ENCODE measurements around the gene PLCB3.

PLCB3 gene

GRCh38 chr11:64267207-64267945, 16.0 kb downstream of the PLCB3 start:
- no peak for DNase-seq

GRCh38 chr11:64268025-64268892, 16.9 kb downstream of the PLCB3 start:
- DNase-seq, result peak in 5 of 14 donors; percentile 17 to 76 (median 37)

GRCh38 chr11:64268893-64269539, 17.7 kb downstream of the PLCB3 start:
- peak in 6 of 14 donors; percentile 61 to 78 (median 64) for DNase-seq

DNA sequence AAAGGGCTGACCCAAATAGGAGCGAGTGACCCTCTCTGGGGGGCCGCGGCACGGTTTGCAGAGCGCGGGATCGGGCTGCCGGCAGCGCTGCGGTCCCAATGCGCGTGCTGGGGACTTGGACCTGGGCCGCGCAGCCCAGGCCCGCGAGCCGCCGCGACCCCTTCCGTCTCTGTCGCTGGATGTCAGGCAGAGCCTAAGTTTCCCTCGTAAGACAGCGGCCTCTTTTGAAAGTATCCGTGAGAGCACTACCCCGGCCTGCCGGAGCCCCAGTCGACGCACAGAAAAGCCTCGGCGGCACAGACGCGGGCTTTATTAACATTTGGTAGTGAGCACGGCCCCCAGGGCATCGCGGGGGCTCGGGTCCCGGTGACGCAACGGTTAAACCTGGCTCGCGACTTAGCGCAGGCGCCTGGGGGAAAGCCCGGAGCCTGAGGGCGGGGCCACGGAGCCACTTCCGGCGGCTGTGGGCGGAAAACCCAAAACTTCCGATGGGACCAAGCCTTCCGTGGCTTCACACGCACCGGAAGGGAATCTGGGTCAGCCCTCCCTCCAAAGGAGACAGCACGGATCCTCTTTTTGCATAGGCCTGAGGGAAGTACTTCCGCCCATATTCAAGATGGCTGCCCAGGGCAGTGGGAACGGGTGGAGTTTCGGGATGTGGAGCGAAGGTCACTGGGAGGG, 18.4 kb downstream of the PLCB3 start:
- peak; percentile 68 to 100 (median 98) for DNase-seq

DNA sequence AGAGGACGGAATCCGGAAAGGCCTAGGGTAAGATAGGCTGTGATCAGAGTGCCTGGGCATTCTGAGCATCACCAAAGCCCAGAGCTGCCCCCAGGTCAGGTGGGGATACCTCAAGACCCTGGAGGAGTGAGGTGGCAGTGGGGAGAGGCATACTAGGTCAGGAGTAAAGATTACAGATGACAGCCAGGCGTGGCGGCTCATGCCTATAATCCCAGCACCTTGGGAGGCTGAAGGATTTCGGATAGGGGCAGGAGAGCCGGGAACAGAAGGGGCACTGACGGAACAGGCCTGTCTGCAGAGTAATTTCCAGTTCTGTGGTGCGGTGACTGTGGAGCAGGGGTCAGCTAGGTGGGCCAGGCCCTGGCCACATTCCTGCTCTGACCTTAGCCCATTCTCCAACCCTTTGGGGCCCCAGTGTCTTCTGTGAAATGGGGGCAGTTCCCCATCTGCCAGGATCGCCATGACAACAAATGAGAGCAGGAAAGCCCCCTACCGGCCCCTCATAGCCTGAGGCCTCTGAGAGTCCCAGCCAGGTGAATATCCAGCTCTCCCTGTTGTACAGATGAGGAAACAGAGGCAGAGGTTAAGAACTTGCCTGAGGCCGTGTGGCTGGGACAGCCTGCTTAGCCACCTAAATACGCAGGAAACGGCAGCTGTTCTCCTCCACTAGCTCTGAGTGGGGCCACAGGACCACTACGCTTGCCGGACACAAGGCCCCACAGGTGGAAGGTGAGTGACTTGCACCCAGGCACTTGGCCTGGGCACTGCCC, 23.9 kb downstream of the PLCB3 start:
- no peak for DNase-seq

GRCh38 chr11:64275841-64276240, 24.5 kb downstream of the PLCB3 start:
- no peak for DNase-seq

GRCh38 chr11:64276653-64277431, 25.5 kb downstream of the PLCB3 start:
- DNase-seq, result peak in 1 of 14 donors; percentile 62

DNA sequence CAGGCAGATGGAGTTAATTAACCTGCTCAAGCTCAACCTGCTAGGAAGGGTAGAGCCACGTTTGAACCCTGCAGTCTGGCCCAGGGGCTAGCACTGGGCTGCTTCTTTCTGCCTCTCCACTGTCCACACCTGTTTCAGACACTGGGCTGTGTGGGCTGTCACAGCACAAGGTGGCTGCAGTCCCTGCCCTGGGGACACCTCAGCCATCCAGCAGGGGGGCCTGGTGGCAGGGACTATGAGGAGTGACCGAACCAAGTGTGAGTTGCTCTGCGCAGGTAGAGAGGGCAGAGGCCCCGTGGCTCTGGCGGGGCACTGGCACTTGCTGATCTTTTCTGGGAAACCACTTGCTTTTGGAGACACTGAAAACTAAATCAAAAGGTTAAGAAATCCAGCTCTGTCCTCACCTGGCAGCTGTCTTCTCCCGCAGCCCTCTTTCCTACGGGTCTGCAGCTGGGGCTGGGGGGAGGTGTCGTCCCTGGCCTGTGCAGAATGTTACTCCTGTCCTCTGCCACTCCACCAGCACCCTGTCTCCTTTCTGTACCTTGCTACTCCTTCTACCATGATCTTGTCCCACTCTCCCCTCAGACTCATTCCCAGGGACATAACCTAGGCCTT, 27.4 kb downstream of the PLCB3 start:
- no peak for DNase-seq

DNA sequence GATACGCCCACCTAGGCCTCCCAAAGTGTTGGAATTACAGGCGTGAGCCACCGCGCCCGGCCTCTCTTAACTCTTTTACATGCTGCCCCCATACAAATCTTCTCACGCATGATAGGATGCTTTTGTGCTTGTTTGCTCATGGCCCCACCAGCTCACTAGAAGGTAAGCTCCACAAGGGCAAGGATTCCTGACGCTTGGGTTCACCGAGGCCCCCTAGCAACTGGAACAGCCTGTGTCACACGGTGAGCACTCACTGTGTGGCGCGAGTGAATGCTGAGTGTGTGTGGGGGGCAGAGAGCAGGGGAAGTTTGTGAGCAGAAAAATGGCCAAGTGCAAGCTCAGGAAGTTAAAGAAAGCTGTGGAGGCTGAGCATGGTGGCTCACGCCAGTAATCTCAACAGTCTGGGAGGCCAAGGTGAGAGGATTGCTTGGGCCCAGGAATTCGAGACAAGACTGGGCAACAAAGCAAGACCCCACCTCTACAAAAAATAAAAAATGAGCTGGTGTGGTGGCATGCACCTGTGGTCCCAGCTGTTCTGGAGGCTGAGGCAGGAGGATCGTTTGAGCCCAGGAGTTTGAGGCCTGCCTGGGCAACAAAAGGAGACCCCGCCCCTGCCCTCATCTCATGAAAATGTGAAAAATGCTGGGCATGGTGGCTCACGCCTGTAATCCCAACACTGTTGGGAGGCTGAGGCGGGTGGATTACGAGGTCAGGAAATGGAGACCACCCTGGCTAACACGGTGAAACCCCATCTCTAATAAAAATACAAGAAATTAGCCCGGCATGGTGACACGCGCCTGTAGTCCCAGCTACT, 30.8 kb downstream of the PLCB3 start:
- no peak for DNase-seq

DNA sequence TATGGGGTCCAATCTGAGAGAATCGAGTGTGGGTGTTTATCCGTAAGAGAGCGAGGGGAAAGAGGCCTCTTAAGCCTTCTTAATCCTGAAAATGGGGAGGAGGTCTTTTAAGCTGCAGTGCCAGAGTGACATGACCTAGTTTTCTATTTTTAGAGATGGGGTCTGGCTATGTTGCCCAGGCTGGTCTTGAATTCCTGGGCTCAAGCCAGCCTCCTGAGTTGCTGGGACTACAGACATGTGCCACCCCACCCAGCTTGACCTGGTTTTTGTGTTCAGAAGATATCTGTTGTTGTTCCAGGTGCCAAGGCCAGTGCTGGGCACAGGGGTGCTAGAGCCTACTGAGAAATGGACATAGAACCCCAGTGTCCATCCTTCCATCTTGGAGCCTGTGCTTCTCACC, 31.8 kb downstream of the PLCB3 start:
- DNase-seq, result no peak

- DNase-seq, result peak; percentile 71 to 95 (median 93)
These were observed 33.0 kb downstream of the PLCB3 start, which contains the start of gene BAD for GRCh38 chr11:64284048-64284961. Gene BAD (minus strand): TSS chr11:64284665. CDS start chr11:64284368, 297 bp downstream.

GRCh38 chr11:64284962-64285884, 33.9 kb downstream of the PLCB3 start, which contains the start of gene GPR137:
Gene GPR137 (plus strand): TSS chr11:64285848. CDS start chr11:64286525, 677 bp downstream.
- DNase-seq, result peak in 13 of 14 donors; percentile 78 to 96 (median 91)

DNA sequence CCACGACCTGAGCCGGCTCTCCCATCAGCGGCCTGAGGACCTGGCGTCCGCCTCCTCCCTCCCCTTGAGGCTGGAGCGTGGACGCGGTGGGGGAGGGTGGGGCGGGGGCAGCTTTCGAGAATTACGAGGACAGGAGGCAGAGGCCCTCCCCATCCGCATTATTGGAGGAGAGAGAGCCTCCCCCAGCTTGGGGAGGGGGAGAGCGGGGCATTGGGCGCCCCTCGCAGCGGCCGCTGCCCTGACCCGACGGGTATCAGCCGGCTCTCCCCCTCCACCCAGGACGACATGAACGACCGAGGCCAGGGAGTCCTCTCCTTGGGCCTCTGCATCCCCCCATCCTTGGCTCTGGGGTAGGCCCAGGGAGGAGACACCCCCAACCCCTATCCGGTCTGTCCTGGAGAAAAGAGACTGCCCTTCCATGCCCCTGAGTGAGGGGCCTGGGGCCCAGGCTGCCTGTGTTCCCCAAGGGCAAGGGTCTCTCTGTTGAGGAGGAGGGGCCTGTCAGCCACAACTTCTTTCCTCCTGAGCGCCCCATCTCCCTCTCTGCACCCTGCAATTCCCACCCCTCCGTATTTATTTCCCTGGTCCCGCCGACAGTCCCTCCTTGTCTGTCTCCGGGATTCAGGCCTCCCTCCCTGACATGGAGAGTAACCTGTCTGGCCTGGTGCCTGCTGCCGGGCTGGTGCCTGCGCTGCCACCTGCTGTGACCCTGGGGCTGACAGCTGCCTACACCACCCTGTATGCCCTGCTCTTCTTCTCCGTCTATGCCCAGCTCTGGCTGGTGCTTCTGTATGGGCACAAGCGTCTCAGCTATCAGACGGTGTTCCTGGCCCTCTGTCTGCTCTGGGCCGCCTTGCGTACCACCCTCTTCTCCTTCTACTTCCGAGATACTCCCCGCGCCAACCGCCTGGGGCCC, 34.8 kb downstream of the PLCB3 start:
- peak in 1 of 14 donors; percentile 49 for DNase-seq

DNA sequence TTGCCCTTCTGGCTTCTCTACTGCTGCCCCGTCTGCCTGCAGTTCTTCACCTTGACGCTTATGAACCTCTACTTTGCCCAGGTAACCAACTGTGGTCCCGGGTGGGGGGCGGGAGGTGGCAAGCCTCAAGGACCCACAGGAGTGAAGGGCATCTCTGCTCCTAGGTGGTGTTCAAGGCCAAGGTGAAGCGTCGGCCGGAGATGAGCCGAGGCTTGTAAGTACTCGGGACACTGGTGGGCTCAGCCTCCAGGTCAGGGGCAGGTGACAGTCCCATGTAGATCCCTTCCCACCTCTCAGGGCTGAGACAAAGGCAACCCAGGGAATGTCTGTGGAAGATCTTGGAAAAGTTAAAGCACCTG, 35.5 kb downstream of the PLCB3 start:
- DNase-seq, result no peak

DNA sequence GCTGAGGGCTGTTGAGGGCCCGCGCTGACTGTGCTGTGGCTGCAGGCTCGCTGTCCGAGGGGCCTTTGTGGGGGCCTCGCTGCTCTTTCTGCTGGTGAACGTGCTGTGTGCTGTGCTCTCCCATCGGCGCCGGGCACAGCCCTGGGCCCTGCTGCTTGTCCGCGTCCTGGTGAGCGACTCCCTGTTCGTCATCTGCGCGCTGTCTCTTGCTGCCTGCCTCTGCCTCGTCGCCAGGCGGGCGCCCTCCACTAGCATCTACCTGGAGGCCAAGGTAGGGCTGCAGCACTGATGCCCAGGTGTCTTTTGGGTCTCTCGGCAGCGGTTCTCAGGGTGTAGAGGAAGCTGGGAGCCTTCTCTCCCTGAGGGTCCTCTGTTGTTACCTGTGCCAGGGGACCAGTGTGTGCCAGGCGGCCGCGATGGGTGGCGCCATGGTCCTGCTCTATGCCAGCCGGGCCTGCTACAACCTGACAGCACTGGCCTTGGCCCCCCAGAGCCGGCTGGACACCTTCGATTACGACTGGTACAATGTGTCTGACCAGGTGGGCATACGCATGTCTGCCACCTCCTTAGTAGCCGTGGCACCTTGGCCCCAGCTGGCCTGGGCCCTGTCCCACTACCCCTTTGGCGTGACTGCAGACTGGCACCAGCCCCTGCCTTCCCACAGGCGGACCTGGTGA, 36.5 kb downstream of the PLCB3 start:
- no peak for DNase-seq
